KBM-7 (cell line): ENCODE results near the gene DZIP1L.

Source experiments
- DNase-seq: peaks from one replicate; pipeline ENCODE4 v3.0.0-alpha.2; 2015
- in situ Hi-C: fragments of 300-500 bp; cut with MboI; formaldehyde crosslinking; loops from 2 replicates; pipeline ENCODE4 v1.14.3; 2020; ENCODE audit warnings: low sequenced_read_pairs, low pct_unique_long_range_greater_than_20kb, mixed read lengths

DZIP1L gene

DNA sequence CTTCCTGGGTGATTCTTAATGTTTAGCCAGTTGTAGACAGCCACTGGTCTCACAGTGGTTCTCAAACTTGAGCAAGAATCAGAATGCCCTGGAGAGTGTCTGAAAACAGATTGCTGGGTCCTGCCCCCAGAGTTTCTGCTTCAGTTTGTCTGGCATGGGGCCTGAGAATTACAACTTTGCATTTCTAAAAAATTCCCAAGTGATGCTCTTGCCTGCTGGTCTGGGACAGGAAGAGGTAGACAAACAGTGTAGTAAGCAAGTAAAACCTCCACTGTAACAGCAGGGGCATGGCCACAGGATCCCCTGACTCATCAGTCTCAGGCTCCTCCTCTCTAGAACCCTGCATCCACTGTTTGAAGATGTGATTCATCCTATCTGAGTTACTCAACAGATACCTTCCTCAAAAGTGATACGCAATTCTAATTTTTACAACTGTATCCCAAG is 36.5 kb downstream of the DZIP1L start:
- no peak for DNase-seq
- in situ Hi-C loops = no loop called here

DNA sequence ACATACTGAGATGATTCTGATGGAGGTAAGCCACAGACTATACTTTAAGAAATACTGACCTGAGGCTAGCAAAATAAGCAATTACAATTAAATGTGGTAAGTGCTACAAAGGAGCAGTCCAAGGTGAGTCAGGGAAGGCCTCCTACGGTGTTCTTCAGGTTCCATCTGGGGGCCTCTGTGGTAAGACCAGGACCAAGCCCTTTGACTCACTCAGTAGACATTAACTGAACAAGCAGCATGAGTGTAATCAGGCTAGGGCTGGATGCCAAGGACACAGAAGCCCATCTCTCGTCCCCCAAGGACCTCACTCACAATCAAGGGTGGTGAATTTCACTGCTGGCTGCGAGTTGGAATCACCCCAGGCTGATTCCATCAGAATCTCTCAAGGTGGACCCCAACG is 37.3 kb downstream of the DZIP1L start:
- in situ Hi-C loops = no loop called here
- no peak for DNase-seq

GRCh38 chr3:138072796-138073195 is 42.6 kb downstream of the DZIP1L start:
- DNase-seq = no peak
- in situ Hi-C loops = no loop called here

GRCh38 chr3:138070006-138070405 is 45.4 kb downstream of the DZIP1L start:
- DNase-seq = no peak
- in situ Hi-C loops = no loop called here

GRCh38 chr3:138068579-138069174 is 46.7 kb downstream of the DZIP1L start:
- in situ Hi-C loops = no loop called here
- DNase-seq = peak; percentile 82

DNA sequence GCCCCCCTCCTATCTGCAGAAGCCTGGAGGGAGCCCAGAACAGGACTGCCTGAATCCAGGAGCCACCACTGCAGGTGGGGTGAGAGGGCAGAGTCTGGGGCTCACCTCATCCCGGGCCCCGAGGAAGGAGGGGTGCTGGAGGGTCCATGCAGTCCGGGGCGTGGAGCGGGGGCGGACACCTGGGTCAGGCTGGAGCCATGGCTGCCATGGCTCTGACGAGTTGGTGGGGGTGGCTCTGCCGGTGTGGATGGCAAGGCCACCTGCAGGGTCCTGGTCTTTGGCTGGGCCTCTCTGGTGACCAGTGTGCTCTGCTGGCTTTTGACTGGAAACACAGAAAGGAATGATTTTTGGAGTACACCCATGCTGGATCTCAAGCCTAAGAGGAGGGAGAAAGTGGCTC is 47.4 kb downstream of the DZIP1L start:
- in situ Hi-C loops = no loop called here
- no peak for DNase-seq

DNA sequence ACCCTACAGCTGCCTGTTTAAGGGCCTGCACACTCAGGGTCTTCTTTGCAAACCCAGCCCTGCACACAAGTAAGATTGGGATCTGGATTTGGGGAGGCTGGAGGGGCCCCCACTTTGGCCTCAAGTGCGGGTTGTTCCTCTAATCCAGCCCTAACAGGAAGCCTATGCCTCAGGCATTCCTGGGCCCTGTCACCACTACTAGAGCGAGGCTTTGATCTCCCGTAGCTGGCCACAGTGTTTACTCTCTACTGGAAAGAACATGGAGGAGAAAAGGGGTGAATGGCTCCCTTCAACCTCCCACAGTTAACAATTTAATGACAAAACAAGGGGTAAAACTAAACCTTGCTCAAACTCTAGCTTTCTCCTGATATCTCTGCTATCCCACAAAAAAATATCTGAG is 48.4 kb downstream of the DZIP1L start:
- no peak for DNase-seq
- in situ Hi-C loops = no loop called here

DNA sequence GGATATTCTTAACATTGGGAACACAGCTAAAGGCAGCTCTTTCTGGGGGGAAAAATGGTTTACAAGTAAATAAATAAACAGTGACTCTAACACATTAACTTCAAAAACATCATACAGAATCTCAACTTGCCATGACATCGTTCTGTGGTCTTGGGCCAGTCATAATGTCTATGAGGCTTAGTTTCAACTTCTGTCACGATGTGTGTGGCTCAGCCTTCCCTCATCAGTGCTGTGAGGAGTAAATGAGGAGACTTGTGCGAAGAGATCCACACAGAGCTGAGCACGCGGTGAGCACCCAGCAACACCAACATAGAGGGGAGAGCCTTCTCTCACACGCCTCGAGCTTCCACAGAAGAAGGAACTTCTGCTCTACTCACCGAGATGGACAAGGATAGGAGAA is 49.0 kb downstream of the DZIP1L start:
- in situ Hi-C loops = no loop called here
- no peak for DNase-seq

DNA sequence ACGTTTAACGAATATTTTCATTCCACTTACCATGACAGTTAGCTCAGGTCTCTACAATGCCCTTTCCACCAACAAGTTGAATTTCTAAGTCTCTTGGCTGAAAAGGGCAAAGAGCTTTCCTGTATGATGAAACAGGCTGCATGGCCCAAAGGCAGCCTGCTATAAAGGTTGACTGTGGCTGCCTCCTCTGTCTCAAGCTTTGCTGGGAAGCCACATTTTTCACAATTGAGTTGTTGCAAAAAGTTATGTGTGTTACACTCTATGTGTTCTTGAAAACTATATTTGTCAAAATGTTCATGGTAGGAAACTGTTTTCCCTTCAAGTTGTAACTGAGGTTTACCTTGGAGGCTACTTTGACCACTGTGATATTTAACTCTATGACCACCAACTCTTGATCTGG is 49.5 kb downstream of the DZIP1L start:
- in situ Hi-C loops = no loop called here
- no peak for DNase-seq

- no peak for DNase-seq
- in situ Hi-C loops = no loop called here
Observed at GRCh38 chr3:138063416-138063815, 52.0 kb downstream of the DZIP1L start.

DNA sequence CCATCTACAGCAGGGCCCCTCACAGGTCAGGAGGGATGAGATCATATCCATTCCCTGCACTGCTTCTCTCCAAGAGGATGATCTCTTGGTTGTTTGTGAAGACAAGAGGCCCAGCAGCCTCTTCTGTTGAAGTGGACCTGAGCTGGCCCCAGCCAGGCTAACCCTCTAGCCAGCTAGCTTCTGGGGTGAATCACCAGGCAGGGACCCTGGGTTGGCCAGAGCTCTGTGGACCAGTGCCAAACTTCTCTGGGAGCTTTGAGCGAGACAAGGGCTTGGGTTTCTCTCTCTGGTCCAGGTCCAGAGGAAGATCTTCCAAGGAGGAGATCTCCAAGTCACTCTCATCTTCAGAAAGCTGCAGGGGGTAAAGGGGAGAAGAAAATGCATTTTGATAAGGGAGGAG is 52.8 kb downstream of the DZIP1L start:
- in situ Hi-C loops = no loop called here

GRCh38 chr3:138062037-138062436 is 53.4 kb downstream of the DZIP1L start:
- in situ Hi-C loops = no loop called here

More for the DNA sequence above, 52.8 kb downstream of the DZIP1L start:
- DNase-seq = no peak

GRCh38 chr3:138060792-138061191 is 54.6 kb downstream of the DZIP1L start:
- in situ Hi-C loops = no loop called here
- DNase-seq = peak; percentile 32

More at GRCh38 chr3:138062037-138062436, 53.4 kb downstream of the DZIP1L start:
- no peak for DNase-seq

GRCh38 chr3:138059261-138059660 is 56.1 kb downstream of the DZIP1L start:
- DNase-seq = no peak
- in situ Hi-C loops = no loop called here

DNA sequence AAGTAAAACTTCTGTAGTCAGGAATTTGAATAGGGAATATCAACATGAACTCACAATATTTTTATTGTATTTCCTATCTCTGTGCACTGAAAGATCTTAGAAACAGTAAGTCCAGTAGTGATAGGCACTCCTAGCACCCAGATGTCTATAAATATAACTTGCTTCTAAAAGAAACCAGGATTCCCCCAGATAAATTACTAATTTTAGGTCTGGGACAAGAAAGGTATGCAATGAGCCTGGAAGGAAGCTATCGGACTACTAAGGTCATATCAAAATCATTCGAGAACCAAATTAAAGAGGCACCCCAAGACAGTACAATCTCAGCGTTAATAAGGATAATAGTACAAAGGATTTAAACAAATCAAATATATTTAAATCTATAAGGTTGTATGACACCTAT is 58.0 kb downstream of the DZIP1L start:
- DNase-seq = no peak
- in situ Hi-C loops = no loop called here

DNA sequence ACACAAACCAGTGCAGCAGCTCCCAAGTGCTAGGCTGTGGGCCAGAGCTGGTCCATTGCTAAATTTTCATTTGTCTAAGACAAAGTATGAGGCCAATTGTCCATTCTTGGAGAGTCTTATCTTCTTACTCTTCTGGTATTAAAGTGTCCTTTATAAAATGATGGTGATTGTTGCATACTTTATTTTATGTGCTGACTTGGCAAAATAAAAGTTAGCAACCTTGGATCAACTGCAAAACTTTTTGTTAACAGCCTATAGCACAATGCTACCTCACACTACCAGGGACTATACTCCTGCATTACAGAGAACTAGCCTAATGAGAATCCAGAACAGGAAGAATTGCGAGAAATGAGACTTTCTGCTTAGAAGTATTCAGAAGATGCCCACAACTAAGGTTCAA is 61.4 kb downstream of the DZIP1L start:
- in situ Hi-C loops = no loop called here
- no peak for DNase-seq

DNA sequence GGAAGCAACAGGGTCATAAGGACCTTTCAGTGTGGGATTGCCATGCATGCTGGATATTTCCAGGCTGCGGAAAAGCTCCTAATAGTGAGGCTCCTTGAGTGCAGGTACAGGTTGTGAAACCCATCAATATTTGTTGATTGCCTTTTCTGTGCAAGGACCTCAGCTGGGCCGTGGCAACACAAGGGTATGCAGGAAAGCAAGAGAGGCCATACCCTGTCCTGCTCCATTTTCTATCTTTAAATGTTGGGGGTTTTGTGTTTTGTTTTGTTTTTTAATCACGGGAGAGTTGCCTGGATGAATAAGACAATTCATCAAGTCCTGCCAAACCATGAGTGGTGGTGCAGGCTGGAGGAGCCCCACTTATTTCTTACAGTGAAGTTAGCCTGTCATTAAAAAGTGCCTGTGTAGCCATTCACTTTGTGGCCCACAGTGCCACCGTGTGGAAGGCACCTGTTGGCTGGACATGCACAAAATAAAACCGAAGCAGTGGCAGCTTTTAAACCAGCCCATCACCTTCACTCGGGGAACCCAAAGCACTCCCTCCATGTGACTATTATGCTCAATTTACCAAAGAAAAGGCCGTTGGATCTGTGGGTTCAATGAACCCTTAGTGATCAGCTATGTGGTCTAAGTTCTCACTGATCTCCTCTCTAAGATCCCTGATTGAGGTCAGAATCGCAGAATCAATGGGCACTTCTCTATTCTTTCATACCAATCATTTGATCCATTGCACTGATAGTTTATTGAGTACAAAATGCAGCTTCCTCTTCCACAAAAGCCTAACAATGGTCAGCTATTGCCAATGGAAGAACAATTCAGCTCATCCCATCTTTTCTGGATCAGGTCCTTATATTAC is 63.2 kb downstream of the DZIP1L start:
- in situ Hi-C loops = no loop called here
- DNase-seq = peak; percentile 57

DNA sequence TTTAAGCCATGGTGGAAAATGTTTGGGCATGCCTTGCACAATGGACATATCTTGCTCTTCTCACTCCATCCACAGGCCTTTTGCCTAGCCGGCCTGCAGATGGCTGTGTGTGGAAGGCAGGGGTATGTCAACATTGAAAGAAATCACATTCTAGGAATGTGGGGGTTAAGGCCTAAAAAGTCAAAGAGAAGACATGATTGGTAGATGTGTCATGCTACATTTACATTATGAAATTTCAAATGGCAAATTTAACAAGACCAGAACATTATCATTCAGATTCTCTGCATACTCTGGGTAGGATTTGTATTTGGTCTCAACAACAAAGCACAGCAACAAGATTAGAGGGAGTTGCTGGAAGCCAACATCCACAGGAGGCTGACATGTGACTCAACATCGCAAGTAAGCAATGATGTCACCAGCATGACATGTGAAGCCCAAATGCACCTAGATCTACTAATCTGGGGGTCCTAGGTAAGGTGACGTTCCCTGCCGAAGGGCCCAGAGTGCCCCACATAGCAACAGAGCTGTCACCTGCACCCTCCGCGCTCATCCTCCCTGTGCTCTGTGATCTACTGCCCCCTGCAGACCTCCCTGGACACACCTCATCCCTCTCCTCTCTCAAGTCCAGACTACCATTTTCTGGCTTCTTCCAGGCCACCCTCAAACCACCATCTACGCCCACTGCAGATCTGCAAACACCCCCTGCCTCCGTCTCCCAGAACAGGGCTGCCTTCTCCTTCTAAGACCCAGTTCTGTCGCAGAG is 66.1 kb downstream of the DZIP1L start:
- in situ Hi-C loops = no loop called here
- DNase-seq = no peak

DNA sequence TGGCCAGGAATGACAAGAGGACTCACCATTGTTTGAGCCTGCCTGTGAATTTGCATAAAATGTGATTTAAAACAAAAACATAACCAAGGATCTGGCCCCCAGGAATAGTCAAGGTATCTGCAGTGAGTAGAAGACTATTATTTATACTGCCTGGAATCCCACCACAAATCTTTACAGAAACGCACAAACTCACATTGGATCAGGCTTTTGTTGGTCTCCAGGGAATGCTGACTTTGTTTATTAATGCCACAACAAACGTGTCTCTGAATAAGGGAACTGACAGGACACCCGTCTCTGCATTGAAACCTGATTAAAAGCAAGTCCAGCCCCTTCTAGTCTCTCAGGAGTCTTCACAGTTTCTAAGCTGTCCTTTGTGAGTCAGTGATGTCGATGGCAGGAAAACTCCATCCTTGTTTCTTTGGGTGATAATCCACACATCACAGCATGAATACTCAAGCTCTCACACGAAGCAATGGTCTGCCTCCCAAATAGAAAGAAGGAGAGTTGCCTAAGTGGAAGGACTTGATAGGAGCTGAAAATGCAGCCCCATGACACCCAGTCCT is 67.7 kb downstream of the DZIP1L start:
- no peak for DNase-seq
- in situ Hi-C loops = no loop called here

DNA sequence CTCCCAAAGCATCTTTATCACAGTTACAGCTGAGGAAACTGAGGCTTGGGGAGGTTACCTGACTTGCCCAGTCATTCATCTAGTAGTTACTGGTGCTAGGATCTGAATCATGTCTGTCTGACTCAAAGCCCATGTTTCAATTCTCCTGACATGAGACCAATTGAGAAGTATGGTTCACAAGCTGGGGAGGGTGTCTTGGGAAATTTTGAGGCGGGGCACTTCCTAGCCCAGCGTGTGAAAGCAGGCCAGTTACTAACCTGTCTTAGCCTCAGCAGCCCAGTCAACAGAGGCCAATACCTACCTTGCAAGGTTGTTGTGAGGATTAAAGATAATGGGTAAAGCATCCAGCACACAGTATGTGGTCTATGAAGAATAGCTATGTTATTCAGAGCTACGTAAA is 68.5 kb downstream of the DZIP1L start:
- no peak for DNase-seq
- in situ Hi-C loops = no loop called here
